IMR-90 (cell line): Measurements from ENCODE around the gene RHOXF1. TPM values are rescaled to one million over a fixed set of nuclear protein-coding genes. Genes with fewer than 3 reads are reported as not detected.
"Not testable (repeated sequence)": the region's sequence is repeated elsewhere in the genome, so short reads cannot be mapped to it uniquely, and the experiment has no call there.

Experiments
- ATAC-seq: fragments of 200-7000 bp; cut with Tn5 transposase; 2 replicates; pipeline ENCODE4 v1.9.1; 2020; ENCODE audit warnings: low read depth, mild to moderate bottlenecking, moderate library complexity
- BruUV-seq: library from RNA; stranded (reverse); fragments of 400-500 nt; replicated peaks from 2 replicates; lab custom pipeline; 2021; lab: Mats Ljungman, UMichigan
- CTCF ChIA-PET: fragments of 300-600 bp; formaldehyde crosslinking; extraction: SDS; loops from one replicate; lab custom pipeline; 2021; ENCODE audit warnings: antibody characterized with exemption; lab: Yijun Ruan, JAX
- POLR2A ChIA-PET: fragments of 300-600 bp; sonication (Branson Sonifier 250); formaldehyde crosslinking; loops from one replicate; lab custom pipeline; 2022; ENCODE audit warnings: antibody characterized with exemption; ENCODE audit not compliant: unreplicated experiment; lab: Charles Lee
- DNase-seq: peaks from one replicate; pipeline ENCODE4 v3.0.0; 2013
- H2AFZ ChIP-seq: replicated peaks from 2 replicates; pipeline ENCODE3; 2013; ENCODE audit warnings: low read length, mild to moderate bottlenecking; ENCODE audit not compliant: poor library complexity
- H2AK5ac ChIP-seq: 2 replicates; pipeline ENCODE4 v1.6.1; 2013; ENCODE audit warnings: low read depth, low read length, inconsistent platforms
- H2AK9ac ChIP-seq: replicated peaks from 2 replicates; pipeline ENCODE3; 2013; ENCODE audit warnings: mild to moderate bottlenecking, low read depth, low read length, moderate library complexity; ENCODE audit not compliant: poor library complexity
- H2BK120ac ChIP-seq: 2 replicates; pipeline ENCODE4 v1.6.1; 2013; ENCODE audit warnings: low read depth, low read length, inconsistent platforms
- H2BK15ac ChIP-seq: 3 replicates; pipeline ENCODE4 v1.6.1; 2013; ENCODE audit warnings: low read depth, low read length, inconsistent platforms
- H2BK20ac ChIP-seq: 2 replicates; pipeline ENCODE4 v1.6.1; 2013; ENCODE audit warnings: low read depth, mild to moderate bottlenecking, inconsistent platforms, low read length, moderate library complexity
- H2BK5ac ChIP-seq: 2 replicates; pipeline ENCODE4 v1.6.1; 2013; ENCODE audit warnings: mild to moderate bottlenecking, low read depth, low read length, inconsistent platforms; ENCODE audit not compliant: poor library complexity, severe bottlenecking
- H3K14ac ChIP-seq: replicated peaks from 2 replicates; pipeline ENCODE4 v1.6.1; 2013; ENCODE audit warnings: low read depth, low read length, inconsistent platforms
- H3K18ac ChIP-seq: 2 replicates; pipeline ENCODE4 v1.6.1; 2013; ENCODE audit warnings: low read depth, low read length, control low read depth
- H3K23ac ChIP-seq: 2 replicates; pipeline ENCODE4 v1.6.1; 2013; ENCODE audit warnings: low read depth, low read length, inconsistent platforms
- H3K27ac ChIP-seq: 2 replicates; pipeline ENCODE4 v1.5.1; 2013; ENCODE audit warnings: mild to moderate bottlenecking, control low read depth, low read length; ENCODE audit not compliant: insufficient read depth
- H3K27me3 ChIP-seq: 2 replicates; pipeline ENCODE4 v1.6.1; 2013; ENCODE audit warnings: low read length; ENCODE audit not compliant: control insufficient read depth, insufficient read depth
- H3K36me3 ChIP-seq: 2 replicates; pipeline ENCODE4 v1.6.1; 2013; ENCODE audit warnings: low read length, mixed read lengths; ENCODE audit not compliant: control insufficient read depth, insufficient read depth
- H3K4ac ChIP-seq: 2 replicates; pipeline ENCODE4 v1.6.1; 2013; ENCODE audit warnings: low read depth, low read length, inconsistent platforms
- H3K4me1 ChIP-seq: 2 replicates; pipeline ENCODE4 v1.6.1; 2013; ENCODE audit warnings: low read length, mixed read lengths; ENCODE audit not compliant: control insufficient read depth, insufficient read depth
- H3K4me2 ChIP-seq: 2 replicates; pipeline ENCODE4 v1.6.1; 2013; ENCODE audit warnings: low read depth, mild to moderate bottlenecking, control low read depth, low read length, moderate library complexity
- H3K4me3 ChIP-seq: 2 replicates; pipeline ENCODE4 v1.5.1; 2013; ENCODE audit warnings: low read depth, mild to moderate bottlenecking, control low read depth, low read length, moderate library complexity; ENCODE audit not compliant: insufficient read depth
- H3K56ac ChIP-seq: 2 replicates; pipeline ENCODE4 v1.6.1; 2013; ENCODE audit warnings: low read length, inconsistent platforms; ENCODE audit not compliant: insufficient read depth; ENCODE audit errors: extremely low read depth
- H3K79me1 ChIP-seq, 2 experiments: 2 replicates each; pipeline ENCODE4 v1.6.1; 2013; ENCODE audit warnings: low read length in 2 of 2, inconsistent platforms in 1 of 2, low read depth in 1 of 2
- H3K9ac ChIP-seq: 2 replicates; pipeline ENCODE4 v1.6.1; 2013; ENCODE audit warnings: low read depth, low read length, control low read depth
- H3K9me1 ChIP-seq: 2 replicates; pipeline ENCODE4 v1.6.1; 2013; ENCODE audit warnings: low read length, inconsistent platforms; ENCODE audit not compliant: insufficient read depth
- H3K9me3 ChIP-seq: 2 replicates; pipeline ENCODE4 v1.6.1; 2013; ENCODE audit warnings: low read length; ENCODE audit not compliant: control insufficient read depth, insufficient read depth
- H4K20me1 ChIP-seq: 2 replicates; pipeline ENCODE4 v1.6.1; 2013; ENCODE audit warnings: low read length, inconsistent platforms; ENCODE audit not compliant: insufficient read depth
- H4K5ac ChIP-seq: 2 replicates; pipeline ENCODE4 v1.6.1; 2013; ENCODE audit warnings: mild to moderate bottlenecking, low read depth, low read length, control low read depth
- H4K8ac ChIP-seq, 2 experiments: 2 replicates each; pipeline ENCODE4 v1.6.1; 2013; ENCODE audit warnings: low read depth in 2 of 2, low read length in 2 of 2, control low read depth in 1 of 2, inconsistent platforms in 1 of 2
- H4K91ac ChIP-seq: 2 replicates; pipeline ENCODE4 v1.6.1; 2013; ENCODE audit warnings: low read depth, low read length, inconsistent platforms; ENCODE audit not compliant: insufficient read depth
- WGBS, 2 experiments: methylation state at CpG; one replicate each; pipeline versions ENCODE4 v1.1.5 to v1.1.7; 2013; ENCODE audit warnings: missing lambda C conversion rate in 2 of 2; ENCODE audit not compliant: insufficient read length in 1 of 2; ENCODE audit errors: extremely low coverage in 2 of 2; 5-methylcytosine and 5-hydroxymethylcytosine counted together
- dilution Hi-C: fragments of 300-500 bp; cut with HindIII; formaldehyde crosslinking; loops from one replicate; pipeline ENCODE4 v1.14.3; 2018; ENCODE audit warnings: low sequenced_read_pairs; ENCODE audit not compliant: unreplicated experiment
- in situ Hi-C: fragments of 300-500 bp; cut with MboI; formaldehyde crosslinking; loops from 3 replicates; pipeline ENCODE4 v1.14.3; 2019; ENCODE audit warnings: low sequenced_read_pairs, inconsistent platforms, mixed read lengths
- intact Hi-C: fragments of 100-400 bp; cut with micrococcal nuclease; formaldehyde crosslinking; loops from 2 replicates; pipeline ENCODE4 v1.10.0; 2022
- polyA plus RNA-seq, 3 experiments: library from polyadenylated mRNA; depleted of rRNA; stranded (reverse); fragments of >200 nt; gene quantifications; 2 replicates each; pipeline ENCODE4 v1.2.3, GENCODE V29; 2012; ENCODE audit warnings: low replicate concordance in 1 of 3
- total RNA-seq: library from RNA; depleted of rRNA; stranded (reverse); fragments of >200 nt; gene quantifications from 2 replicates; pipeline ENCODE4 v1.2.3, GENCODE V29; 2012; rRNA removed

RHOXF1 gene
- total and polyA plus RNA-seq, 2 of the 4 experiments (the other 2 are of a cell fraction), result not detected

DNA sequence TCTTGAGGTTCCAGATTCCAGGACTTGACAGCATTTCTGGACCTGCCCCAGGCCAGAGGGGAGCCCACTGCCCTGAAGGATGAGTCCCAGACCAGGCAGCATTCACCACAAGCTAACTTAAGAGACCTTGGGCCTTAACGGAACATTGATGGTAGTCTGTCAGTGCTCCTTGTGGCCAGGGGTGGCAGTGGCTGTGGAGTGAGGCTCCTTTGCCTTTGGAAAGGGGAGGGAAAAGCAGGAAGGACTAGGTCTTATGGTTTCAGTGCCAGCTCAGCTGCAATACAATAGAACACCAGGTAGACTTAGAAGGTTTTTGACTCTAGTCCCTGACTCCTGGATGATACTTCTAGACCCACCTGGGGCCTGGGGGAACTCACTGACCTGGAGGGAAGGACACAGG is 49.5 kb downstream of the RHOXF1 start:
- ATAC-seq, H4K20me1 ChIP-seq, H3K9me1 ChIP-seq, H2BK5ac ChIP-seq, H3K4me2 ChIP-seq, H3K4me3 ChIP-seq, H3K79me1 ChIP-seq, in situ Hi-C loops, DNase-seq, H3K9me3 ChIP-seq, H4K91ac ChIP-seq, H3K23ac ChIP-seq, H3K4ac ChIP-seq, H2BK15ac ChIP-seq, H3K56ac ChIP-seq, dilution Hi-C loops, H2AFZ ChIP-seq, intact Hi-C loops, H3K36me3 ChIP-seq, H3K4me1 ChIP-seq, H2BK120ac ChIP-seq, H3K9ac ChIP-seq, H4K8ac ChIP-seq, H3K27ac ChIP-seq, H3K14ac ChIP-seq, H4K5ac ChIP-seq, H3K18ac ChIP-seq, POLR2A ChIA-PET, H2AK5ac ChIP-seq, H2AK9ac ChIP-seq, CTCF ChIA-PET, H3K27me3 ChIP-seq, H2BK20ac ChIP-seq, BruUV-seq: not testable (repeated sequence)
- no CpG with 5 or more reads among the region's 1 CpG for WGBS, 2 experiments

Other genes starting within 250 kb of the RHOXF1 start
- gene RNF113A, start 244.2 kb downstream of the RHOXF1 start, total RNA-seq, result 16.5 and 20.6 TPM in 2 replicates
- 15.9 and 17.0 TPM in 2 replicates for gene RNF113A, start 244.2 kb downstream of the RHOXF1 start, polyA plus RNA-seq (2012; rRNA removed)
- gene NDUFA1, start 244.1 kb downstream of the RHOXF1 start, total RNA-seq, result 12.5 and 47.5 TPM in 2 replicates
- 90.1 and 104 TPM in 2 replicates for gene NDUFA1, start 244.1 kb downstream of the RHOXF1 start, polyA plus RNA-seq (2012; rRNA removed)
- gene AKAP14, start 220.0 kb downstream of the RHOXF1 start, total RNA-seq, result not detected in 2 replicates
- gene AKAP14, start 220.0 kb downstream of the RHOXF1 start, polyA plus RNA-seq (2012; rRNA removed), result not detected in 2 replicates
- gene NKAP, start 172.2 kb downstream of the RHOXF1 start, total RNA-seq, result 1.3 and 2.5 TPM in 2 replicates
- gene NKAP, start 172.2 kb downstream of the RHOXF1 start, polyA plus RNA-seq (2012; rRNA removed), result 2.7 TPM in 2 replicates
- not detected in 2 replicates for gene RHOXF2B, start 38.2 kb downstream of the RHOXF1 start, total RNA-seq
- not detected in 2 replicates for gene RHOXF2B, start 38.2 kb downstream of the RHOXF1 start, polyA plus RNA-seq (2012; rRNA removed)
- gene RHOXF2, start 42.7 kb upstream of the RHOXF1 start, total RNA-seq, result not detected in 2 replicates
- not detected in 2 replicates for gene RHOXF2, start 42.7 kb upstream of the RHOXF1 start, polyA plus RNA-seq (2012; rRNA removed)
- 16.3 and 20.8 TPM in 2 replicates for gene ZBTB33, start 134.9 kb upstream of the RHOXF1 start, total RNA-seq
- 2.0 and 3.3 TPM in 2 replicates for gene ZBTB33, start 134.9 kb upstream of the RHOXF1 start, polyA plus RNA-seq (2012; rRNA removed)
- not detected in 2 replicates for gene TMEM255A, start 195.5 kb upstream of the RHOXF1 start, total RNA-seq
- 0.03 TPM in 1 of 2 replicates, not detected in the other for gene TMEM255A, start 195.5 kb upstream of the RHOXF1 start, polyA plus RNA-seq (2012; rRNA removed)
- not detected in 2 replicates for gene ATP1B4, start 246.2 kb upstream of the RHOXF1 start, total RNA-seq
- not detected in 2 replicates for gene ATP1B4, start 246.2 kb upstream of the RHOXF1 start, polyA plus RNA-seq (2012; rRNA removed)